ENCODE measurements around the gene HIVEP1. TPM values are rescaled to one million over a fixed set of nuclear protein-coding genes. Genes with fewer than 3 reads are reported as not detected.

HIVEP1 gene
- total RNA-seq, 4 donors from 2014 or later, result 15.2 to 26.9 (median 17.6) TPM

GRCh38 chr6:12115001-12115400 lies 102.9 kb downstream of the HIVEP1 start:
- no peak overlapping the region for H3K4me3 ChIP-seq
- H3K9me3 ChIP-seq, result peaks cover 0 to 11% (median 0%) of the 10 kb centered on the region in 3 donors
- H3K4me1 ChIP-seq, result no peaks in the 10 kb centered on the region
- no peak overlapping the region for H3K27ac ChIP-seq
- peaks cover 0 to 17% of the 10 kb centered on the region in 2 donors for H3K36me3 ChIP-seq
- ATAC-seq, result no peak
- no peaks in the 10 kb centered on the region for H3K27me3 ChIP-seq
- TF ChIP-seq EP300 (IDR thresholded peaks at IDR 0.05) (no peak), POLR2A (IDR thresholded peaks at IDR 0.05) (no peak), POLR2AphosphoS5 (IDR thresholded peaks at IDR 0.05) (no peak)
- TF ChIP-seq, protein P1, sequence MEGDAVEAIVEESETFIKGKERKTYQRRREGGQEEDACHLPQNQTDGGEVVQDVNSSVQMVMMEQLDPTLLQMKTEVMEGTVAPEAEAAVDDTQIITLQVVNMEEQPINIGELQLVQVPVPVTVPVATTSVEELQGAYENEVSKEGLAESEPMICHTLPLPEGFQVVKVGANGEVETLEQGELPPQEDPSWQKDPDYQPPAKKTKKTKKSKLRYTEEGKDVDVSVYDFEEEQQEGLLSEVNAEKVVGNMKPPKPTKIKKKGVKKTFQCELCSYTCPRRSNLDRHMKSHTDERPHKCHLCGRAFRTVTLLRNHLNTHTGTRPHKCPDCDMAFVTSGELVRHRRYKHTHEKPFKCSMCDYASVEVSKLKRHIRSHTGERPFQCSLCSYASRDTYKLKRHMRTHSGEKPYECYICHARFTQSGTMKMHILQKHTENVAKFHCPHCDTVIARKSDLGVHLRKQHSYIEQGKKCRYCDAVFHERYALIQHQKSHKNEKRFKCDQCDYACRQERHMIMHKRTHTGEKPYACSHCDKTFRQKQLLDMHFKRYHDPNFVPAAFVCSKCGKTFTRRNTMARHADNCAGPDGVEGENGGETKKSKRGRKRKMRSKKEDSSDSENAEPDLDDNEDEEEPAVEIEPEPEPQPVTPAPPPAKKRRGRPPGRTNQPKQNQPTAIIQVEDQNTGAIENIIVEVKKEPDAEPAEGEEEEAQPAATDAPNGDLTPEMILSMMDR (IDR thresholded peaks at IDR 0.05), result no peak
- WGBS, 2 donors (ENCODE audit: low coverage in 1 of 2), result 75 to 80% methylated on average over 1 of the region's 1 CpG

- Histone ChIP-seq H3K4me1 (no peaks in the 10 kb centered on the region), H3K27ac (no peak overlapping the region), H3K27me3 (no peaks in the 10 kb centered on the region), H3K4me3 (no peak overlapping the region), H3K9me3 (peaks cover 0 to 11% (median 0%) of the 10 kb centered on the region in 3 donors), H3K36me3 (peaks cover 0 to 17% of the 10 kb centered on the region in 2 donors)
- WGBS, 2 donors (ENCODE audit: low coverage in 1 of 2), result 96 to 100% methylated on average over 2 to 4 of the region's 4 CpGs
- no peak for TF ChIP-seq EP300 (IDR thresholded peaks at IDR 0.05)
- no peak for TF ChIP-seq POLR2AphosphoS5 (IDR thresholded peaks at IDR 0.05)
- TF ChIP-seq, protein P1 (IDR thresholded peaks at IDR 0.05), result no peak
- TF ChIP-seq POLR2A (IDR thresholded peaks at IDR 0.05), result no peak
- ATAC-seq, result no peak
Measured at GRCh38 chr6:12115492-12115891, 103.4 kb downstream of the HIVEP1 start.

- H3K4me3 ChIP-seq, result no peak overlapping the region
- no peak overlapping the region for H3K27ac ChIP-seq
- peaks cover 0 to 17% of the 10 kb centered on the region in 2 donors for H3K36me3 ChIP-seq
- H3K4me1 ChIP-seq, result no peaks in the 10 kb centered on the region
- no peak for ATAC-seq
- H3K9me3 ChIP-seq, result peaks cover 0 to 11% (median 0%) of the 10 kb centered on the region in 3 donors
- no peak for TF ChIP-seq POLR2AphosphoS5 (IDR thresholded peaks at IDR 0.05)
- TF ChIP-seq, protein P1 (IDR thresholded peaks at IDR 0.05), result no peak
- no peak for TF ChIP-seq POLR2A (IDR thresholded peaks at IDR 0.05)
- no peak for TF ChIP-seq EP300 (IDR thresholded peaks at IDR 0.05)
- no peaks in the 10 kb centered on the region for H3K27me3 ChIP-seq
- WGBS, 2 donors (ENCODE audit: low coverage in 1 of 2), result 82 to 100% methylated on average over 1 to 2 of the region's 2 CpGs
Measured at GRCh38 chr6:12116264-12116800, 104.2 kb downstream of the HIVEP1 start.

GRCh38 chr6:12116978-12117377 lies 104.9 kb downstream of the HIVEP1 start:
- Histone ChIP-seq H3K36me3 (peaks cover 0 to 23% of the 10 kb centered on the region in 2 donors), H3K9me3 (peaks cover 0 to 11% (median 0%) of the 10 kb centered on the region in 3 donors), H3K27ac (no peak overlapping the region), H3K27me3 (no peaks in the 10 kb centered on the region), H3K4me1 (no peaks in the 10 kb centered on the region), H3K4me3 (no peak overlapping the region)
- TF ChIP-seq EP300 (IDR thresholded peaks at IDR 0.05) (no peak), POLR2AphosphoS5 (IDR thresholded peaks at IDR 0.05) (no peak), POLR2A (IDR thresholded peaks at IDR 0.05) (no peak)
- TF ChIP-seq, protein P1 (IDR thresholded peaks at IDR 0.05), result no peak
- ATAC-seq, result no peak
- 85 to 89% methylated on average over 3 of the region's 3 CpGs for WGBS, 2 donors (ENCODE audit: low coverage in 1 of 2)

DNA sequence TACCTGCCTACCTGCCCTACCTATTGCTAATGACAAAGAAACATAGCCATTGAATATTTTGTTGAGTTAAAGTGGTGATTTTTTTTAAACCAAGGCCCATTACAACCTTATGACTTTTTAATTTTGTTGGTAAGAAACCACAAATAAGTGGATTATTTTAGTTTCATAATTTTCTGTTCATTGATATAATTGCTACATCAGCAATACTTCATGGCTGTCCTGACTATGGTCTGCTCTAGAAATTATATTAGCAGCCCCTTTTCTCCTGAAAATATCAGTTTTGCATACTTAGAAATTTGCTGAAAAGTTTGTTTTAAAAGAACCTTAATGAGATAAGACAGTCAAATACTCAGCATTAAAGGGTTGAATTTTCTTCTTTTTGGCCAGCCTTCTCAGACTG lies 106.5 kb downstream of the HIVEP1 start:
- Histone ChIP-seq H3K27me3 (no peaks in the 10 kb centered on the region), H3K27ac (no peak overlapping the region), H3K4me3 (no peak overlapping the region), H3K9me3 (peaks cover 0 to 11% (median 0%) of the 10 kb centered on the region in 3 donors), H3K36me3 (peaks cover 0 to 26% of the 10 kb centered on the region in 2 donors), H3K4me1 (no peaks in the 10 kb centered on the region)
- no peak for ATAC-seq
- no peak for TF ChIP-seq EP300 (IDR thresholded peaks at IDR 0.05)
- TF ChIP-seq, protein P1 (IDR thresholded peaks at IDR 0.05), result no peak
